Measurements from ENCODE around the gene CELF1.

DNA sequence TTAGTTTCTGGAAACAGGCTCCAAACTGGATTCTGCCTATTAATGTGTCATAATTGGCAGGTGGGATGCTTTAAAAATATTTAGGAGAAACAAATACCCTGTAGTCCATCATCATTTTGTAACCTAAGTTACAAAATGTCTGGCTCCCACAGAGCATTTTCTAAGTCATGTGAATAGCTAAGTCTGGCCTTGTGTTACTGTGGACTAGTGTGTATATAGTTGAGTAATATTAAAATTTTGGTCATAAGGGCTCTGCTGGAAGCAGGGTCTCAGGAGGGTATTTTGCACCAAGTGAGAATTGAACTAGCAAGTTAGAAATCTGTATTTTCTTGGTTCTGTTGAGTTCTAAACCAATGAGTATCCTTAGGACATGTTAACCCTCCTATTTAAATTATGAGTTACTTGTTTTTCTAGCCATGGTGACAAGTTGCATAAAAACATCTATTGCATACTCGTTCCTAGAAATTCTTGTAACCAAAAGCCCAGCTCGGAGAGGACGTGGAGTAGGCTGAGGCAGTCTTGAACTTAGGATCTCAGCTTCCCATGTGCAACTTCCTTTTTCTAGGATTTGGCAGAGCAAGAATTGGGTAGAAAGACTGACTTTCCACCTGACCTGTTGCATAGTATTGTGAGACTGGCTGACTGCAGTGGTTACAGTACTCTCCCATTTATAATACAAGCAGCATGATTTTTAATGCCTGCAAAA, 17.9 kb upstream of the CELF1 start:
- TF ChIP-seq SRY (CRISPR knock-in tag; IDR thresholded peaks at IDR 0.05) = no peak
- TF ChIP-seq, protein P1, sequence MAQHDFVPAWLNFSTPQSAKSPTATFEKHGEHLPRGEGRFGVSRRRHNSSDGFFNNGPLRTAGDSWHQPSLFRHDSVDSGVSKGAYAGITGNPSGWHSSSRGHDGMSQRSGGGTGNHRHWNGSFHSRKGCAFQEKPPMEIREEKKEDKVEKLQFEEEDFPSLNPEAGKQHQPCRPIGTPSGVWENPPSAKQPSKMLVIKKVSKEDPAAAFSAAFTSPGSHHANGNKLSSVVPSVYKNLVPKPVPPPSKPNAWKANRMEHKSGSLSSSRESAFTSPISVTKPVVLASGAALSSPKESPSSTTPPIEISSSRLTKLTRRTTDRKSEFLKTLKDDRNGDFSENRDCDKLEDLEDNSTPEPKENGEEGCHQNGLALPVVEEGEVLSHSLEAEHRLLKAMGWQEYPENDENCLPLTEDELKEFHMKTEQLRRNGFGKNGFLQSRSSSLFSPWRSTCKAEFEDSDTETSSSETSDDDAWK (CRISPR knock-in tag; IDR thresholded peaks at IDR 0.05) = no peak
- TF ChIP-seq CHD2 (IDR thresholded peaks at IDR 0.05; ENCODE audit: low read depth, low read length) = no peak
- TF ChIP-seq, protein P2, sequence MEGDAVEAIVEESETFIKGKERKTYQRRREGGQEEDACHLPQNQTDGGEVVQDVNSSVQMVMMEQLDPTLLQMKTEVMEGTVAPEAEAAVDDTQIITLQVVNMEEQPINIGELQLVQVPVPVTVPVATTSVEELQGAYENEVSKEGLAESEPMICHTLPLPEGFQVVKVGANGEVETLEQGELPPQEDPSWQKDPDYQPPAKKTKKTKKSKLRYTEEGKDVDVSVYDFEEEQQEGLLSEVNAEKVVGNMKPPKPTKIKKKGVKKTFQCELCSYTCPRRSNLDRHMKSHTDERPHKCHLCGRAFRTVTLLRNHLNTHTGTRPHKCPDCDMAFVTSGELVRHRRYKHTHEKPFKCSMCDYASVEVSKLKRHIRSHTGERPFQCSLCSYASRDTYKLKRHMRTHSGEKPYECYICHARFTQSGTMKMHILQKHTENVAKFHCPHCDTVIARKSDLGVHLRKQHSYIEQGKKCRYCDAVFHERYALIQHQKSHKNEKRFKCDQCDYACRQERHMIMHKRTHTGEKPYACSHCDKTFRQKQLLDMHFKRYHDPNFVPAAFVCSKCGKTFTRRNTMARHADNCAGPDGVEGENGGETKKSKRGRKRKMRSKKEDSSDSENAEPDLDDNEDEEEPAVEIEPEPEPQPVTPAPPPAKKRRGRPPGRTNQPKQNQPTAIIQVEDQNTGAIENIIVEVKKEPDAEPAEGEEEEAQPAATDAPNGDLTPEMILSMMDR (CRISPR knock-in tag; IDR thresholded peaks at IDR 0.05) = no peak
- no peak for TF ChIP-seq ZNF670 (CRISPR knock-in tag; IDR thresholded peaks at IDR 0.05; ENCODE audit: borderline replicate concordance)
